Gastrocnemius medialis (tissue), 4 donors: Measurements from ENCODE around the gene RNASET2.

Source experiments
- POLR2A ChIP-seq, 2 donors: fragments of 450-650 bp; IDR thresholded peaks; one replicate each; pipeline ENCODE4 v1.6.1; 2017; ENCODE audit warnings: antibody characterized with exemption in 2 of 2, mild to moderate bottlenecking in 2 of 2, moderate library complexity in 2 of 2
- TF ChIP-seq, protein P1 (sequence below), 5 experiments: fragments of 450-650 bp in 3 of 5; fragments of 200-600 bp in 2 of 5; sonication (generic) in 2 of 5; IDR thresholded peaks in 4 of 5; conservative IDR thresholded peaks in 1 of 5; 1 replicate in 4 of 5; 2 replicates in 1 of 5; pipeline ENCODE4 v1.5.1; 2016 to 2019; ENCODE audit warnings: antibody characterized with exemption in 5 of 5, mild to moderate bottlenecking in 3 of 5, moderate library complexity in 3 of 5

- TF ChIP-seq, protein P1, sequence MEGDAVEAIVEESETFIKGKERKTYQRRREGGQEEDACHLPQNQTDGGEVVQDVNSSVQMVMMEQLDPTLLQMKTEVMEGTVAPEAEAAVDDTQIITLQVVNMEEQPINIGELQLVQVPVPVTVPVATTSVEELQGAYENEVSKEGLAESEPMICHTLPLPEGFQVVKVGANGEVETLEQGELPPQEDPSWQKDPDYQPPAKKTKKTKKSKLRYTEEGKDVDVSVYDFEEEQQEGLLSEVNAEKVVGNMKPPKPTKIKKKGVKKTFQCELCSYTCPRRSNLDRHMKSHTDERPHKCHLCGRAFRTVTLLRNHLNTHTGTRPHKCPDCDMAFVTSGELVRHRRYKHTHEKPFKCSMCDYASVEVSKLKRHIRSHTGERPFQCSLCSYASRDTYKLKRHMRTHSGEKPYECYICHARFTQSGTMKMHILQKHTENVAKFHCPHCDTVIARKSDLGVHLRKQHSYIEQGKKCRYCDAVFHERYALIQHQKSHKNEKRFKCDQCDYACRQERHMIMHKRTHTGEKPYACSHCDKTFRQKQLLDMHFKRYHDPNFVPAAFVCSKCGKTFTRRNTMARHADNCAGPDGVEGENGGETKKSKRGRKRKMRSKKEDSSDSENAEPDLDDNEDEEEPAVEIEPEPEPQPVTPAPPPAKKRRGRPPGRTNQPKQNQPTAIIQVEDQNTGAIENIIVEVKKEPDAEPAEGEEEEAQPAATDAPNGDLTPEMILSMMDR (IDR thresholded peaks at IDR 0.05 in 4 of 5, conservative IDR thresholded peaks at IDR 0.05 in 1 of 5) = no peak
- no peak for TF ChIP-seq POLR2A (IDR thresholded peaks at IDR 0.05)
These were observed 25.9 kb downstream of the RNASET2 start for GRCh38 chr6:166930354-166930891.
